Motor neuron (in vitro differentiated cells): ENCODE measurements around the gene WFIKKN1. TPM values are rescaled to one million over a fixed set of nuclear protein-coding genes. Genes with fewer than 3 reads are reported as not detected.

Experiments
- ATAC-seq, 8 experiments: fragments of 200-7000 bp; cut with Tn5 transposase; replicated peaks in 6 of 8; 2 replicates each; pipeline ENCODE4 v1.8.0; 2021; ENCODE audit warnings: mild to moderate bottlenecking in 8 of 8, moderate library complexity in 8 of 8
- H3K27ac ChIP-seq, 2 donors: fragments of 250-450 bp; sonication (Bioruptor Pico); 2 replicates each; pipeline ENCODE4 v1.9.0; 2021; ENCODE audit warnings: antibody characterized with exemption in 2 of 2, mild to moderate bottlenecking in 2 of 2, moderate library complexity in 1 of 2
- H3K4me1 ChIP-seq, 2 donors: fragments of 250-450 bp; sonication (Bioruptor Pico); replicated peaks in 1 of 2; 2 replicates each; pipeline ENCODE4 v1.6.1; 2021; ENCODE audit warnings: antibody characterized with exemption in 2 of 2, mild to moderate bottlenecking in 2 of 2, moderate library complexity in 1 of 2
- H3K4me3 ChIP-seq, 5 donors: fragments of 250-450 bp; sonication (Bioruptor Pico); 2 replicates each; pipeline ENCODE4 v1.9.0; 2021; ENCODE audit warnings: antibody characterized with exemption in 5 of 5, mild to moderate bottlenecking in 5 of 5, moderate library complexity in 4 of 5
- WGBS, 10 experiments: fragments of 450-650 bp; shearing (Covaris generic); methylation state at CpG; one replicate each; pipeline ENCODE4 v1.0.0; 2022; 5-methylcytosine and 5-hydroxymethylcytosine counted together
- in situ Hi-C, 9 experiments: fragments of 400-800 bp; cut with MboI; loops; one replicate each; pipeline ENCODE4 v1.15.0; 2021; ENCODE audit warnings: low sequenced_read_pairs in 9 of 9, low pct_unique_long_range_greater_than_20kb in 2 of 9; ENCODE audit not compliant: unreplicated experiment in 9 of 9
- total RNA-seq, 8 experiments: library from RNA; unstranded; fragments of 300-600 nt; gene quantifications; 2 replicates each; pipeline versions ENCODE4 v1.2.3 to v1.2.4, GENCODE V29; 2022

WFIKKN1 gene
- total RNA-seq, 8 experiments from 2014 or later, result 0.14 to 9.0 (median 0.54) TPM

GRCh38 chr16:660459-661183, 29.8 kb downstream of the WFIKKN1 start:
- peak; percentile 21 to 96 (median 86) for ATAC-seq
- WGBS, 10 experiments, result 80% methylated on average over 1 of the region's 43 CpGs; no CpG with 5 or more reads in 9 of the 10 experiments
- Histone ChIP-seq H3K4me1 (peaks cover 11 to 12% of the 10 kb centered on the region in 2 donors), H3K27ac (peak overlapping the region; percentile 38 to 75), H3K4me3 (peak overlapping the region in 1 of 5 donors; percentile 0)
- in situ Hi-C loops, result no loop called here

- Histone ChIP-seq H3K4me1 (peaks cover 11 to 12% of the 10 kb centered on the region in 2 donors), H3K4me3 (no peak overlapping the region), H3K27ac (peak overlapping the region; percentile 38 to 75)
- WGBS, 10 experiments, result 40 to 100% (median 87%) methylated on average over 1 to 5 of the region's 35 CpGs; no CpG with 5 or more reads in 6 of the 10 experiments
- in situ Hi-C loops, result no loop called here
- peak in 2 of 8 experiments; percentile 10 to 24 for ATAC-seq
These were observed 30.5 kb downstream of the WFIKKN1 start for GRCh38 chr16:661184-661821.

DNA sequence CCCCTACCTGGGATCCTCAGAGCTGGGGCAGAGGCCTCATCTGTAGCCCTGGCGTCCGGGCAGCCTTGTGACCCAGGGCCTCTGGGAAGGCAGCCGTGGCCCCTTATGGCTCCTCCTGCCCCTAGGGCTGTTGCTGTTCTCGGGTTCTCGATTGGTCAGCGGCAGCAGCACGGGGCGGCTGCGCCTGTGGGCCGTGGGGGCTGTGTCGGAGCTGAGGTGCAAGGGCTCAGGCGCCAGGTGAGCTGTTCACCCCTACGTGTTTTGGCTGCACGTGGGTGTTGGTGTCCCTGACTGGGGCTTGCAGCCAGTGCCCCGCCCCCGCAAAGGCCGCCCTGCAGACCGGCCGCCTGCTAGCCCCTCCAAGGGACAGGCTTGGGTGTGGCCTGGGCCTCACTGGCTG, 31.3 kb downstream of the WFIKKN1 start:
- in situ Hi-C loops, result no loop called here
- H3K27ac ChIP-seq, result no peak overlapping the region
- WGBS, 10 experiments, result 60 to 100% (median 91%) methylated on average over 1 to 4 of the region's 19 CpGs; no CpG with 5 or more reads in 6 of the 10 experiments
- H3K4me3 ChIP-seq, result no peak overlapping the region
- peaks cover 11 to 12% of the 10 kb centered on the region in 2 donors for H3K4me1 ChIP-seq
- no peak for ATAC-seq

GRCh38 chr16:662597-662996, 31.8 kb downstream of the WFIKKN1 start:
- no peak for ATAC-seq
- Histone ChIP-seq H3K27ac (no peak overlapping the region), H3K4me1 (peaks cover 14% of the 10 kb centered on the region in 2 donors), H3K4me3 (no peak overlapping the region)
- 93 to 100% (median 100%) methylated on average over 1 to 5 of the region's 21 CpGs; no CpG with 5 or more reads in 7 of the 10 experiments for WGBS, 10 experiments
- in situ Hi-C loops, result no loop called here

- 67 to 100% (median 100%) methylated on average over 1 to 5 of the region's 13 CpGs; no CpG with 5 or more reads in 5 of the 10 experiments for WGBS, 10 experiments
- in situ Hi-C loops, result no loop called here
- ATAC-seq, result no peak
- Histone ChIP-seq H3K27ac (no peak overlapping the region), H3K4me1 (peaks cover 10 to 12% of the 10 kb centered on the region in 2 donors), H3K4me3 (no peak overlapping the region)
These were observed 35.8 kb downstream of the WFIKKN1 start for GRCh38 chr16:666572-666971.

DNA sequence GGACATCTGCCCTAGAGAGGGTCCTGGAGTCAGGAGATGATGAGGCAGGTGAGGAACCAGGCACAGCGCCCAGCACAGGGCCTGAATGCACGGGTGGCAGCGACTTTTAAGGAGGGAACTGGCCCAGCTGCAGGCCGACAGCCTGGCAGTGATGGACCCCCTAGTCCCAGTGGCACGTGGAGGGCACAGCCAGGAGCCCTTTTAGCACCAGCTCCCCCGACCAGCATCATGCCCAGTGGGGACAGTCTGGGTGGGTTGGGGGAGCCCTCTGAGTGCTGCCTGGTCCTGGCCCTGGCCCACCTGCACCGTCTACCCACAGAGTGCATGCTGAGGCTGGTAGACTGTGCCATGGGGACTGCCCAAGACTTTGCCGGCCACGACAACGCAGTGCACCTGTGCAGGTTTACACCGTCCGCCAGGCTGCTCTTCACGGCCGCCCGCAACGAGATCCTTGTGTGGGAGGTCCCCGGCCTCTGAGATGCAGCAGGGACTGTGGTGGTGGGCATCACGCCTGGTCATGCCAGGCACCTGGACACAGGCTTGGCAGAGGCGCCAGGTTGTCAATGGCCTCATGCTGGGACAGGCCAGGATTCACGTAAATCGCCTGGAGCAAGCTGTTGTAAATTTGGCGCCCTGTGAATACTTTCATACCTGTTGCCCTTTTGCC, 36.5 kb downstream of the WFIKKN1 start:
- in situ Hi-C loops, result no loop called here
- no peak for ATAC-seq
- Histone ChIP-seq H3K27ac (peak overlapping the region in 1 of 2 donors; percentile 29), H3K4me1 (peaks cover 10 to 11% of the 10 kb centered on the region in 2 donors), H3K4me3 (peak overlapping the region in 2 of 5 donors; percentile 53 to 57)
- 77 to 100% (median 88%) methylated on average over 1 to 8 of the region's 22 CpGs; no CpG with 5 or more reads in 4 of the 10 experiments for WGBS, 10 experiments

- H3K4me3 ChIP-seq, result peak within 1 kb of the TSS; percentile 48 to 88 (median 57)
- H3K4me1 ChIP-seq, result peaks cover 10 to 11% of the 10 kb centered on the region in 2 donors
- 0% methylated on average over 1 to 2 of the region's 78 CpGs; no CpG with 5 or more reads in 6 of the 10 experiments for WGBS, 10 experiments
- peak within 1 kb of the TSS; percentile 14 to 29 for H3K27ac ChIP-seq
- ATAC-seq, result peak; percentile 89 to 97 (median 92)
- in situ Hi-C loops, result no loop called here
These were observed 37.2 kb downstream of the WFIKKN1 start, which contains the start of gene RHOT2 for GRCh38 chr16:667780-668518. TSS of gene RHOT2 (plus strand) at chr16:668132. CDS start at chr16:668200, 68 bp downstream.

- peaks cover 10 to 11% of the 10 kb centered on the region in 2 donors for H3K4me1 ChIP-seq
- in situ Hi-C loops, result no loop called here
- H3K27ac ChIP-seq, result peak overlapping the region; percentile 14 to 29
- H3K4me3 ChIP-seq, result peak overlapping the region; percentile 48 to 88 (median 57)
- ATAC-seq, result peak in 3 of 8 experiments; percentile 6 to 17 (median 8)
- 0 to 18% (median 12%) methylated on average over 2 to 39 of the region's 50 CpGs; no CpG with 5 or more reads in 6 of the 10 experiments for WGBS, 10 experiments
These were observed 37.9 kb downstream of the WFIKKN1 start for GRCh38 chr16:668519-669171.

GRCh38 chr16:669666-670065, 38.9 kb downstream of the WFIKKN1 start:
- 100% methylated on average over 1 of the region's 13 CpGs; no CpG with 5 or more reads in 9 of the 10 experiments for WGBS, 10 experiments
- H3K4me3 ChIP-seq, result no peak overlapping the region
- in situ Hi-C loops, result no loop called here

GRCh38 chr16:670485-671352, 39.9 kb downstream of the WFIKKN1 start:
- in situ Hi-C loops, result no loop called here
- H3K27ac ChIP-seq, result no peak overlapping the region
- 80 to 100% (median 91%) methylated on average over 1 to 14 of the region's 52 CpGs; no CpG with 5 or more reads in 6 of the 10 experiments for WGBS, 10 experiments
- H3K4me1 ChIP-seq, result peaks cover 16 to 18% of the 10 kb centered on the region in 2 donors
- no peak overlapping the region for H3K4me3 ChIP-seq
- ATAC-seq, result no peak

More at GRCh38 chr16:669666-670065, 38.9 kb downstream of the WFIKKN1 start:
- Histone ChIP-seq H3K4me1 (peaks cover 10 to 11% of the 10 kb centered on the region in 2 donors), H3K27ac (no peak overlapping the region)
- no peak for ATAC-seq

GRCh38 chr16:671353-672131, 40.8 kb downstream of the WFIKKN1 start:
- Histone ChIP-seq H3K4me3 (no peak overlapping the region), H3K4me1 (peaks cover 18 to 19% of the 10 kb centered on the region in 2 donors), H3K27ac (no peak overlapping the region)
- in situ Hi-C loops, result no loop called here
- ATAC-seq, result no peak
- WGBS, 10 experiments, result 80% methylated on average over 3 of the region's 40 CpGs; no CpG with 5 or more reads in 9 of the 10 experiments
